Limb (tissue), 2 donors: Measurements from ENCODE around the gene TAB2.
"Not testable (repeated sequence)": the region's sequence is repeated elsewhere in the genome, so short reads cannot be mapped to it uniquely, and the experiment has no call there.

Source experiments
- DNase-seq, 2 donors: peaks; one replicate each; pipeline ENCODE4 v3.0.0-alpha.2; 2016; ENCODE audit errors: extremely low spot score in 2 of 2

TAB2 gene

GRCh38 chr6:149443411-149444181 lies 126.1 kb downstream of the TAB2 start:
- peak in 1 of 2 donors; percentile 9 for DNase-seq

DNA sequence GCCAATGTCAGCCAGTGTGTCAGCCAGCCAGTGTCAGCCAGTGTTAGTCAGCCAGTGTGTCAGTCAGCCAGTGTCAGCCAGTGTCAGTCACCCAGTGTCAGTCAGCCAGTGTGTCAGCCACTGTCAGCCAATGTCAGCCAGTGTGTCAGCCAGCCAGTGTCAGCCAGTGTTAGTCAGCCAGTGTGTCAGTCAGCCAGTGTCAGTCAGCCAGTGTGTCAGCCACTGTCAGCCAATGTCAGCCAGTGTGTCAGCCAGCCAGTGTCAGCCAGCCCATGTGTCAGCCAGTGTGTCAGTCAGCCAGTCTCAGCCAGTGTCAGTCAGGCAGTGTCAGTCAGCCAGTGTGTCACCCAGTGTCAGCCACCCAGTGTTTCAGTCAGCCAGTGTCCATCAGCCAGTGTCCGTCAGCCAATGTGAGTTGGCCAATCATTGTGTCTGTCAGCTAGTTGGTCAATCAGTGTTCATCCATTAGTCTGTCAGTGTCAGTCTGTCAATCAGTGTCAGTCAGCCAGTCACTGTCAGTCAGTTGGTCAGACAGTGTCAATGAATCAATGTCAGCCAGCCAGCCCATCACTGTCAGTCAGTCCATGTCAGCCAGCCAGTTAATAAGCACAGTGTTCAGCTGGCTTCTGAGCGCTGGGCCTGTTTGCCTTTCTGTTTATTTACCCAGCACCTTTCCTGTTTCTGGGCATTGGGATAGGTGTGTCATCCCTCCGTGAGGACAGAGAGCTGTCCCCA lies 127.0 kb downstream of the TAB2 start:
- not testable (repeated sequence) for DNase-seq

GRCh38 chr6:149445095-149445466 lies 127.6 kb downstream of the TAB2 start:
- no peak for DNase-seq

- no peak for DNase-seq
These were observed 128.1 kb downstream of the TAB2 start for GRCh38 chr6:149445573-149445972.

GRCh38 chr6:149446791-149447376 lies 129.4 kb downstream of the TAB2 start:
- no peak for DNase-seq

DNA sequence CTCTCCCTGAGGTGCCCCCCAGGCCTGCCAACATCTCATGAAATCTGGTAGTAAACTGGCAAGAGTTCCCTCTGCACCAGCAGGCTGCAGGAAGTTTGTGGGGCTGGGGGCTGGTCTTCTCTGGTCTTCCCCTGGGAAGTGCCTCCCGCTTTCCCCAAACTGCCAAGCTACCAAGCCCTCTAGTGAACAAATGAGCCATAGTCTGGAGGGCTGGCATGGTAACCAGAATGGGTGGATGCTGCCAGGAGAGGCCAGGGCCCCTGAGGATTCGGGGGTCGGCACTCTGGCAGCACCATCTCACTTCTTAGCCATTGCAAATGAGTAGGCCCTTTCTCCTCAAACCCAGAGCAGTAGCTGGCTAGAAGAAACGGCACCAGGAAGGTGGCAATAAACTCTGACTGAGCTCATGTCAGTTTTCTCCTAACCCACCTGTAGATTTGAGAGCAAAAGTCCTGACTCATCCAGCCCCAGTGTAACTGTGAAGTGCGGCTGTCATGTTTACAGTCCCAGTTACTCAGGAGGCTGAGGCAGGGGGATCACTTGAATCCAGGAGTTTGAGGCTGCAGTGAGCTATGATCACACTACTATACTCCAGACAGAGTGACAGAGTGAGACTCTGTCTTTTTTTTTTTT lies 131.4 kb downstream of the TAB2 start:
- no peak for DNase-seq

GRCh38 chr6:149449831-149450678 lies 132.5 kb downstream of the TAB2 start:
- DNase-seq, result no peak

DNA sequence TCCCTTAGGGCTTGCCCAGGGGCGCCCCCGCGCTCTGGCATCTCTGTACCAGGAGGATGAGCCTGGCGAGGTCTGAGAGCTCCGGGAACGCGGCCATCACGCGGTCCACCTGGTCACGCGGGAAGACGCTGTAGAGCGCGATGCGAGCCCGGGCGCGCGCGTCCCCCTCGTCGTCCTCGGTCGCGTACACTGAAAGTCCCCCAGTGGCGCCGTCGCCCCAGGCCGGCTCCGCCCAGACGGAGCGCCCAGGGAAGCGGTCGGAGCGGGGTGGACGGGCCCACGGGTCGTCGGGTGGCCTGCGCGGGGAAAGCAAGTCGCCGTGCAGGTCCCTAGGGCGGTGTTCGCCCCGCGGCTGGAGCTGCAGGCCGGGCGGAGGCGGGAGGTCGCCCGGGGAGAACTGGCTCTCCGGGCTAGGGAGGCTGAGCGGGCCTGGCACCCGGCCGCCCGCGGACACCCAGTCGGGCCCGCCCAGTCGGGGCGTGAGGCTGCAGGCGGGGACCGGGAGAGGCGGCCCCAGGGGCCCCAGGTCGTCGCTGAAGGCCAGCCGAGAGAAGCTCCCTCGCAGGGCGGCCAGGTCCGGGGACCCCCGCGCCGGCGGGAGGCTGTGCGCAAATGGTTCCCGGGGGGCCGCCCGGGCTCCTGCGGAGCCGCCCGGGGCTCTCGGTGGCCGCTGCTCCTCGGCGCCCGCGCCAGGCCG lies 133.3 kb downstream of the TAB2 start:
- peak in 1 of 2 donors; percentile 68 for DNase-seq

- DNase-seq, result peak in 1 of 2 donors; percentile 60
These were observed 134.0 kb downstream of the TAB2 start for GRCh38 chr6:149451376-149452036.

GRCh38 chr6:149452037-149452939 lies 134.8 kb downstream of the TAB2 start:
- no peak for DNase-seq

GRCh38 chr6:149453597-149454345 lies 136.3 kb downstream of the TAB2 start:
- no peak for DNase-seq

DNA sequence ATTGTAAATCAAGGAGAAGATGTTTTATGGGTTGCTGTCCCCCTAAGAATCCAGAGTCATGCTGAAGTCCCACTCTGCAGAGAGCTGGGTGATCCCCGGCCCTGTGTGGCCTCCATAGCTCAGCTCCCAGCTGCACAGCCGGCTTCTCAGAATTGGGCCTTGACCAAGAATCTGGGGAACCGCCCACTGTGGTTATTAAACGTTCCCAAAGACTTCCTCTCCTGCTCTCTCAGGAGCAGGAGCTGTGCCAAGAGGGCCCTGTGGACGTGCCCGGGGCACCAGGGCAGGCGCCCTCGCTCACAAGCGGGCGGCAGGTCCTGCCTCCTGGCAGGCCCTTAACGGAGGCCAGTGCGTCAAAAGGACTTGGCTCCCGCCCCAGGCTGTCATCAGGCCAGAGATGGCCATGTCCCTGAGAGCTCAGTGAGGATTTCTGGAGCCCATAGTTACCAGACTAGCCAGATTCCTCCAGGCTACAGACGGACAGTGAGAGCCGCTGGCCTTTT lies 136.9 kb downstream of the TAB2 start:
- peak; percentile 68 to 71 for DNase-seq

GRCh38 chr6:149455031-149455732 lies 137.7 kb downstream of the TAB2 start:
- DNase-seq, result no peak

GRCh38 chr6:149456311-149457021 lies 139.0 kb downstream of the TAB2 start:
- no peak for DNase-seq

DNA sequence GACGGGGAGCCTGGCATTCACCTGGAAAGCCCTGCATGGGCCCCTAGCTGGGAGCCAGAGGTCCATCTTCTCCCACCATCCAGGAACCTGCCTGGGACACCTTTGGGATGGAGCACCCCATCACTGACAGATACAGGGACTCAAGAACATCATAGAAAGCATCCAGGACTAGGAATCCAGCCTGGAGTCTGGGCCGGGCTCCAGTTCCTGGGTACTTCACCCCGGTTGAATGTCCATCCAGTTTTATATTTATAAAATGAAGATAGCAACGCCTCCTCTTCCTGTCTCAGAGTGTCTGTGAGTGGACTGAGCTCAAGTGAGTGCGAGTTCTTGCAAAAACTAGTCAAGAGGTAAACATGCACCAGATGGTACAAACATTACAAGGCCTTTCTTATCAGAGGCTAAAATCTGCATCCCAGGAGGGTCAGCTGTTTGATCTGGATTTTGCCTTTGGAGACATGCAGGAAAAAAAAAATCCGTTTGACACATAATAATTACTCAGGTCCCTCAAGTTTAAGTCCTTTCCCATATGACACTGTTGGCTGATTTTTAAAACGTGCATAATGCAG lies 139.9 kb downstream of the TAB2 start:
- DNase-seq, result no peak

DNA sequence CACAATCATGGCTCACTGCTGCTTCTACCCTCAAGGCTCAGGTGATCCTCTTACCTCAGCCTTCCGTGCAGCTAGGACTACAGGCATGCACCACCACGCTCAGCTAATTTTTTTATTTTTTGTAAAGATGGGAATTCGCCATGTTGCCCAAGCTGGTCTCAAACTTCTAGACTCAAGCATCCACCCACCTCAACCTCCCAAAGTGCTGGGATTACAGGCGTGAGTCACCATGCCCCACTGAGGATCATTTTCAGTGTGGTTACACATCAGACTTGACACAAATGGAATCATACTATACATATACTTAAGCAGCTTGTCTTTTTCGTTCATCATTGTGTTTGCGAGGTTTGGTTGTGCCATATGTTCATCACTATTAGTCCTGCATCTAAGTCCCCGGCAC lies 140.7 kb downstream of the TAB2 start:
- DNase-seq, result no peak
